ENCODE measurements around the gene LAMA3.

DNA sequence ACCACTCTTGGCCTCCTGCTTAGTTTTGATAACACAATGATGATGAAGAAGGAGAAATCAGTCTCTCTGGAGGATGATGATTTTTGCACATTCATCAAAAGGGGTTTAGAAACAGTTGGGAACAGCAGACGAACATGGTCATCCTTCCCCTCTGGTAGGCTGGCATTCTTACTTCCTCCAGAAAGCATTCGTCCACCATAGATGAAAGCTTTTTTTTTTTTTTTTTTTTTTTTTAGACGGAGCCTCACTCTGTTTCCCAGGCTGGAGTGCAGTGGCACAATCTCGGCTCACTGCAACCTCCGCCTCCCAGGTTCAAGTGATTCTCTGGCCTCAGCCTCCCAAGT lies 281.8 kb downstream of the LAMA3 start:
- TF ChIP-seq, protein P1, sequence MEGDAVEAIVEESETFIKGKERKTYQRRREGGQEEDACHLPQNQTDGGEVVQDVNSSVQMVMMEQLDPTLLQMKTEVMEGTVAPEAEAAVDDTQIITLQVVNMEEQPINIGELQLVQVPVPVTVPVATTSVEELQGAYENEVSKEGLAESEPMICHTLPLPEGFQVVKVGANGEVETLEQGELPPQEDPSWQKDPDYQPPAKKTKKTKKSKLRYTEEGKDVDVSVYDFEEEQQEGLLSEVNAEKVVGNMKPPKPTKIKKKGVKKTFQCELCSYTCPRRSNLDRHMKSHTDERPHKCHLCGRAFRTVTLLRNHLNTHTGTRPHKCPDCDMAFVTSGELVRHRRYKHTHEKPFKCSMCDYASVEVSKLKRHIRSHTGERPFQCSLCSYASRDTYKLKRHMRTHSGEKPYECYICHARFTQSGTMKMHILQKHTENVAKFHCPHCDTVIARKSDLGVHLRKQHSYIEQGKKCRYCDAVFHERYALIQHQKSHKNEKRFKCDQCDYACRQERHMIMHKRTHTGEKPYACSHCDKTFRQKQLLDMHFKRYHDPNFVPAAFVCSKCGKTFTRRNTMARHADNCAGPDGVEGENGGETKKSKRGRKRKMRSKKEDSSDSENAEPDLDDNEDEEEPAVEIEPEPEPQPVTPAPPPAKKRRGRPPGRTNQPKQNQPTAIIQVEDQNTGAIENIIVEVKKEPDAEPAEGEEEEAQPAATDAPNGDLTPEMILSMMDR (IDR thresholded peaks at IDR 0.05) = no peak
- no peak for TF ChIP-seq POLR2A (IDR thresholded peaks at IDR 0.05)

Measured in right lobe of liver (tissue), 4 donors.